AG09309 (cell line): ENCODE results near the gene PARK7.
A peak's percentile ranks its signal among the peaks of the same experiment; 100 is the strongest.

Experiments used
- DNase-seq: peaks from one replicate; pipeline ENCODE4 v3.0.0-alpha.2; 2010; ENCODE audit warnings: low read depth
- H3K4me3 ChIP-seq: 2 replicates; pipeline ENCODE4 v1.5.1; 2011; ENCODE audit warnings: mild to moderate bottlenecking, low read depth, low read length, moderate library complexity; ENCODE audit not compliant: control insufficient read depth
- CTCF ChIP-seq: IDR thresholded peaks from 2 replicates; pipeline ENCODE4 v1.5.1; 2011; ENCODE audit warnings: mild to moderate bottlenecking, low read depth, low read length, inconsistent platforms; ENCODE audit not compliant: insufficient read depth, control insufficient read depth; ENCODE audit errors: missing control alignments

PARK7 gene

GRCh38 chr1:7995437-7995836 is 33.9 kb downstream of the PARK7 start:
- H3K4me3 ChIP-seq, result no peak overlapping the region
- no peak for TF ChIP-seq CTCF
- no peak for DNase-seq

- TF ChIP-seq CTCF, result no peak
- no peak overlapping the region for H3K4me3 ChIP-seq
- DNase-seq, result no peak
Observed at GRCh38 chr1:8002329-8002910, 40.9 kb downstream of the PARK7 start.

- H3K4me3 ChIP-seq, result no peak overlapping the region
- DNase-seq, result no peak
- TF ChIP-seq CTCF, result no peak
Observed at GRCh38 chr1:8002921-8003320, 41.4 kb downstream of the PARK7 start.

GRCh38 chr1:8003438-8004112 is 42.1 kb downstream of the PARK7 start:
- no peak for TF ChIP-seq CTCF
- no peak overlapping the region for H3K4me3 ChIP-seq
- no peak for DNase-seq

- no peak for DNase-seq
- H3K4me3 ChIP-seq, result no peak overlapping the region
- TF ChIP-seq CTCF, result no peak
Observed at GRCh38 chr1:8004113-8004802, 42.7 kb downstream of the PARK7 start.

- peak; percentile 89 for DNase-seq
- no peak for TF ChIP-seq CTCF
- no peak overlapping the region; the same call in 1 of the 2 replicates for H3K4me3 ChIP-seq
Observed at GRCh38 chr1:8004803-8005573, 43.5 kb downstream of the PARK7 start.
